ENCODE measurements around the gene SLC25A13.
A peak's percentile ranks its signal among the peaks of the same experiment; 100 is the strongest.

SLC25A13 gene

GRCh38 chr7:96085953-96086352 lies 235.9 kb downstream of the SLC25A13 start:
- DNase-seq: no peak

- DNase-seq: no peak
Measured at GRCh38 chr7:96084881-96085553, 236.9 kb downstream of the SLC25A13 start.

GRCh38 chr7:96080027-96080426 lies 241.9 kb downstream of the SLC25A13 start:
- DNase-seq: no peak

- no peak for DNase-seq
Measured at GRCh38 chr7:96076350-96076707, 245.6 kb downstream of the SLC25A13 start.

GRCh38 chr7:96075510-96076349 lies 246.2 kb downstream of the SLC25A13 start:
- DNase-seq: peak in 12 of 14 donors; percentile 13 to 64 (median 42)

- no peak for DNase-seq
Measured at GRCh38 chr7:96074871-96075270, 247.0 kb downstream of the SLC25A13 start.
